GM12878 (cell line): ENCODE measurements around the gene DLAT.
"Not testable (repeated sequence)": the region's sequence is repeated elsewhere in the genome, so short reads cannot be mapped to it uniquely, and the experiment has no call there.

Experiments
- ATF2 ChIP-seq: IDR thresholded peaks from 2 replicates; pipeline ENCODE4 v1.6.1; 2012; ENCODE audit warnings: low read length, inconsistent platforms
- BRCA1 ChIP-seq: IDR thresholded peaks from 2 replicates; pipeline ENCODE4 v1.6.1; 2011; ENCODE audit warnings: low read depth, low read length, improper control_type of control experiment
- CEBPZ ChIP-seq: fragments of 150-350 bp; IDR thresholded peaks from 2 replicates; pipeline ENCODE4 v1.6.1; 2016; ENCODE audit warnings: low read depth, low read length
- CTCF ChIP-seq, 3 experiments: IDR thresholded peaks in 2 of 3; conservative IDR thresholded peaks in 1 of 3; 2 replicates each; pipeline ENCODE4 v1.5.1; 2011; ENCODE audit warnings: low read depth in 3 of 3, low read length in 3 of 3, mild to moderate bottlenecking in 3 of 3, control low read depth in 2 of 3, moderate library complexity in 2 of 3, inconsistent platforms in 1 of 3, mixed read lengths in 1 of 3; ENCODE audit not compliant: control insufficient read depth in 2 of 3, insufficient read depth in 1 of 3; ENCODE audit errors: extremely low read depth in 1 of 3
- EP300 ChIP-seq, 2 experiments: fragments of 150-350 bp in 1 of 2; IDR thresholded peaks; 2 replicates each; pipeline ENCODE4 v1.6.1; 2011 to 2012; ENCODE audit warnings: low read depth in 2 of 2, low read length in 2 of 2, borderline replicate concordance in 1 of 2, improper control_type of control experiment in 1 of 2, inconsistent platforms in 1 of 2; ENCODE audit not compliant: control insufficient read depth in 1 of 2
- ETV6 ChIP-seq, 2 experiments: fragments of 450-650 bp in 1 of 2; IDR thresholded peaks in 1 of 2; conservative IDR thresholded peaks in 1 of 2; 2 replicates each; pipeline ENCODE4 v1.6.1; 2014; ENCODE audit warnings: antibody characterized with exemption in 1 of 2, borderline replicate concordance in 1 of 2, low read depth in 1 of 2, mild to moderate bottlenecking in 1 of 2, moderate library complexity in 1 of 2
- EZH2 ChIP-seq: IDR thresholded peaks from 2 replicates; pipeline ENCODE4 v1.6.1; 2012; ENCODE audit warnings: low read depth, mild to moderate bottlenecking, control low read depth, inconsistent platforms, low read length, borderline replicate concordance; ENCODE audit not compliant: control insufficient read depth
- JUND ChIP-seq: IDR thresholded peaks from 2 replicates; pipeline ENCODE4 v1.6.1; 2012; ENCODE audit warnings: low read depth, mild to moderate bottlenecking, low read length, improper control_type of control experiment, moderate library complexity
- NFXL1 ChIP-seq: fragments of 450-650 bp; IDR thresholded peaks from 2 replicates; pipeline ENCODE4 v1.6.1; 2017; ENCODE audit warnings: antibody characterized with exemption, mild to moderate bottlenecking, borderline replicate concordance
- NFYA ChIP-seq: IDR thresholded peaks from 2 replicates; pipeline ENCODE4 v1.6.1; 2011; ENCODE audit warnings: low read depth, mild to moderate bottlenecking, low read length, improper control_type of control experiment, borderline replicate concordance
- POLR2A ChIP-seq: IDR thresholded peaks from 2 replicates; pipeline ENCODE4 v1.6.1; 2011; ENCODE audit warnings: low read depth, mild to moderate bottlenecking, low read length
- POLR2AphosphoS5 ChIP-seq: IDR thresholded peaks from 2 replicates; pipeline ENCODE4 v1.6.1; 2011; ENCODE audit warnings: mild to moderate bottlenecking, low read length, inconsistent platforms
- RFX5 ChIP-seq: IDR thresholded peaks from 2 replicates; pipeline ENCODE4 v1.6.1; 2011; ENCODE audit warnings: low read depth, low read length, improper control_type of control experiment
- ZNF207 ChIP-seq: fragments of 450-650 bp; IDR thresholded peaks from 2 replicates; pipeline ENCODE4 v1.6.1; 2014; ENCODE audit warnings: antibody characterized with exemption, mild to moderate bottlenecking, borderline replicate concordance

- TF ChIP-seq POLR2AphosphoS5; CTCF (IDR thresholded peaks at IDR 0.05 in 2 of 3, conservative IDR thresholded peaks at IDR 0.05 in 1 of 3; ENCODE audit: control insufficient read depth in 2 of 3, extremely low read depth in 1 of 3, insufficient read depth in 1 of 3, low read depth in 3 of 3, low read length in 3 of 3); NFYA; BRCA1; ATF2; CEBPZ; EZH2; NFXL1; ETV6 (conservative IDR thresholded peaks at IDR 0.05 in 1 of 2, IDR thresholded peaks at IDR 0.05 in 1 of 2; ENCODE audit: borderline replicate concordance in 1 of 2, low read depth in 1 of 2); JUND; EP300 (IDR thresholded peaks at IDR 0.05; ENCODE audit: borderline replicate concordance in 1 of 2, control insufficient read depth in 1 of 2, low read depth in 2 of 2, low read length in 2 of 2); RFX5; ZNF207; POLR2A: not testable (repeated sequence)
Observed at GRCh38 chr11:112006095-112006441, 19.1 kb upstream of the DLAT start.
